ENCODE results near the gene AP4M1. TPM values are rescaled to one million over a fixed set of nuclear protein-coding genes. Genes with fewer than 3 reads are reported as not detected.

Gene AP4M1
- total RNA-seq, 4 donors from 2014 or later: 19.9 to 31.7 (median 26.1) TPM

DNA sequence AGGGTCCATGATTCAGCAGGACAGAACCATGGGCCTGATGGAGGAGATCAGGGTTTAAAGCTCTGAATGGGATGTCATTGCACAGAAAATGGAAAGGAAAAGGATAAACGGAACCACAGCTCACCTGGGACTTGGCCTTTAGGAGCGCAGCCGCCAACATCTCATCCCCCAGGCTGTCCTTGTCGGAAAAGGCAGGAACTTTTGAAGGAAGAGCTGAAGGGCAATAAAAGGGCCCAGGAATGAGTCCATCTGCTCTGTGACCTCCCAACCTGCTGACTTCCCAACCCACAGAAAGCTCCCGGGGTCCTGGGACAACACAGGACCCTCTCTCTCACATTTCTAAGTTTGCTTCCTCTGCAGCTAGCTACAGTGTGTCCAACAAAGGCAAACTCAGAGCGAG is 26.0 kb upstream of the AP4M1 start:
- intact Hi-C loops (cut with DNase I): no loop called here

GRCh38 chr7:100077205-100077604 is 24.2 kb upstream of the AP4M1 start:
- Histone ChIP-seq H3K9me3 (peaks cover 0 to 7% (median 3%) of the 10 kb centered on the region in 4 donors), H3K4me3 (no peak overlapping the region), H3K27ac (replicated peaks in 1 of 4) (no peak overlapping the region), H3K36me3 (peaks cover 40 to 78% (median 74%) of the 10 kb centered on the region in 4 donors), H3K27me3 (no peaks in the 10 kb centered on the region), H3K4me1 (peaks cover 22 to 38% (median 30%) of the 10 kb centered on the region in 4 donors)
- intact Hi-C loops (cut with DNase I): no loop called here
- no peak for DNase-seq (ENCODE audit: extremely low spot score)
- WGBS: 90% methylated on average over 4 of the region's 4 CpGs
- TF ChIP-seq POLR2AphosphoS5 (IDR thresholded peaks at IDR 0.05): no peak
- TF ChIP-seq, protein P1, sequence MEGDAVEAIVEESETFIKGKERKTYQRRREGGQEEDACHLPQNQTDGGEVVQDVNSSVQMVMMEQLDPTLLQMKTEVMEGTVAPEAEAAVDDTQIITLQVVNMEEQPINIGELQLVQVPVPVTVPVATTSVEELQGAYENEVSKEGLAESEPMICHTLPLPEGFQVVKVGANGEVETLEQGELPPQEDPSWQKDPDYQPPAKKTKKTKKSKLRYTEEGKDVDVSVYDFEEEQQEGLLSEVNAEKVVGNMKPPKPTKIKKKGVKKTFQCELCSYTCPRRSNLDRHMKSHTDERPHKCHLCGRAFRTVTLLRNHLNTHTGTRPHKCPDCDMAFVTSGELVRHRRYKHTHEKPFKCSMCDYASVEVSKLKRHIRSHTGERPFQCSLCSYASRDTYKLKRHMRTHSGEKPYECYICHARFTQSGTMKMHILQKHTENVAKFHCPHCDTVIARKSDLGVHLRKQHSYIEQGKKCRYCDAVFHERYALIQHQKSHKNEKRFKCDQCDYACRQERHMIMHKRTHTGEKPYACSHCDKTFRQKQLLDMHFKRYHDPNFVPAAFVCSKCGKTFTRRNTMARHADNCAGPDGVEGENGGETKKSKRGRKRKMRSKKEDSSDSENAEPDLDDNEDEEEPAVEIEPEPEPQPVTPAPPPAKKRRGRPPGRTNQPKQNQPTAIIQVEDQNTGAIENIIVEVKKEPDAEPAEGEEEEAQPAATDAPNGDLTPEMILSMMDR (IDR thresholded peaks at IDR 0.05): no peak
- TF ChIP-seq POLR2A (IDR thresholded peaks at IDR 0.05; ENCODE audit: low read depth): no peak
- no peak for TF ChIP-seq EP300 (IDR thresholded peaks at IDR 0.05)

More for the DNA sequence above, 26.0 kb upstream of the AP4M1 start:
- TF ChIP-seq POLR2AphosphoS5 (IDR thresholded peaks at IDR 0.05): no peak
- no peak for TF ChIP-seq EP300 (IDR thresholded peaks at IDR 0.05)
- TF ChIP-seq, protein P1 (IDR thresholded peaks at IDR 0.05): no peak
- TF ChIP-seq POLR2A (IDR thresholded peaks at IDR 0.05; ENCODE audit: low read depth): no peak
- H3K9me3 ChIP-seq: peaks cover 0 to 25% (median 20%) of the 10 kb centered on the region in 4 donors
- 92% methylated on average over 6 of the region's 6 CpGs for WGBS
- H3K36me3 ChIP-seq: peaks cover 58 to 96% (median 92%) of the 10 kb centered on the region in 4 donors
- H3K27ac ChIP-seq (replicated peaks in 1 of 4): no peak overlapping the region
- no peak for DNase-seq (ENCODE audit: extremely low spot score)
- H3K4me3 ChIP-seq: no peak overlapping the region
- no peaks in the 10 kb centered on the region for H3K27me3 ChIP-seq
- peaks cover 15 to 26% (median 19%) of the 10 kb centered on the region in 4 donors for H3K4me1 ChIP-seq

DNA sequence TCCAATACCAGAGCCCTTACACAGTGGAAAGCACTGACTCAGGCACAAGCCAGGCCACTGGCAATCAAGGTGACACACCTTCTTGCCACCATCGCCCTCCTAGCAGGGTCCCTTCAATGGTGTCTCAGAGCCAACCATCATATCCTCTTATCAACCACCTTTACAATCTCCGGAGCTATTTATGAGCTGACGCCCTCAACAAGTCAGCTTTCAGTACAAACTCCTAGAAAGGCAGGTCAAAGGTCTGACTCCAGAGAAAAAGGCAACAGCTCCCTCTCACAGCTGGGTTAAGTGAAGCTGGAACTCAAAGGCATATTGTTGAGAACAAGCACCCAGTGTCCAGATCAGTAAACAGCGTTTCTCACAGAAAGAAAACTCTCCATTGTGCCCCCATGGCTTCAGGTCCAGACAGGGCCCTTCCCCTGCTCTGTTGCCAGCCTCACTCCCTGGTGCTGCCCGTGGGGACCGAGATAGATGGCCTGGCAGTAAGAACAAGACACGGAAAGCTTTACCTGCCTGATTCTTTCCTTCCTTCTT is 22.4 kb upstream of the AP4M1 start:
- TF ChIP-seq POLR2A (IDR thresholded peaks at IDR 0.05; ENCODE audit: low read depth): no peak
- TF ChIP-seq POLR2AphosphoS5 (IDR thresholded peaks at IDR 0.05): no peak
- TF ChIP-seq, protein P1 (IDR thresholded peaks at IDR 0.05): no peak
- no peak for TF ChIP-seq EP300 (IDR thresholded peaks at IDR 0.05)
- peaks cover 29 to 44% (median 38%) of the 10 kb centered on the region in 4 donors for H3K4me1 ChIP-seq
- no peak overlapping the region for H3K4me3 ChIP-seq
- peaks cover 22 to 59% (median 55%) of the 10 kb centered on the region in 4 donors for H3K36me3 ChIP-seq
- H3K27ac ChIP-seq (replicated peaks in 1 of 4): no peak overlapping the region
- intact Hi-C loops (cut with DNase I): no loop called here
- DNase-seq (ENCODE audit: extremely low spot score): no peak
- H3K9me3 ChIP-seq: no peaks in the 10 kb centered on the region
- 77% methylated on average over 7 of the region's 7 CpGs for WGBS
- H3K27me3 ChIP-seq: no peaks in the 10 kb centered on the region

- no peak for DNase-seq (ENCODE audit: extremely low spot score)
- Histone ChIP-seq H3K4me1 (peaks cover 29 to 44% (median 38%) of the 10 kb centered on the region in 4 donors), H3K27me3 (no peaks in the 10 kb centered on the region), H3K4me3 (peak overlapping the region; percentile 97 to 99 (median 98)), H3K27ac (replicated peaks in 1 of 4) (peak overlapping the region; percentile 87 to 92 (median 88)), H3K9me3 (no peaks in the 10 kb centered on the region), H3K36me3 (peaks cover 3 to 40% (median 36%) of the 10 kb centered on the region in 4 donors)
- intact Hi-C loops (cut with DNase I): loop anchor here (1.0 to 10.0 kb wide), 4 partner anchors 29 to 166 kb away; partner anchors contain the start of genes MBLAC1 and TRIM4
- TF ChIP-seq, protein P1 (IDR thresholded peaks at IDR 0.05): no peak
- TF ChIP-seq POLR2AphosphoS5 (IDR thresholded peaks at IDR 0.05) (no peak), POLR2A (IDR thresholded peaks at IDR 0.05; ENCODE audit: low read depth) (no peak), EP300 (IDR thresholded peaks at IDR 0.05) (no peak)
- under 1% methylated on average over 17 of the region's 34 CpGs for WGBS
Observed at GRCh38 chr7:100080907-100081534, 20.4 kb upstream of the AP4M1 start.
